CD4-positive, alpha-beta T cell treated with Interferon alpha-2 for 1 hour (primary cell): Measurements from ENCODE around the gene ZFPM1.
A peak's percentile ranks its signal among the peaks of the same experiment; 100 is the strongest.
"Not testable (repeated sequence)": the region's sequence is repeated elsewhere in the genome, so short reads cannot be mapped to it uniquely, and the experiment has no call there.

Experiments
- DNase-seq, 2 donors: peaks; one replicate each; pipeline ENCODE4 v3.0.0-alpha.2; 2020 to 2022

Gene ZFPM1

GRCh38 chr16:88518411-88519111 is 65.5 kb downstream of the ZFPM1 start:
- not testable (repeated sequence) for DNase-seq

- no peak for DNase-seq
Measured at GRCh38 chr16:88519240-88519639, 66.2 kb downstream of the ZFPM1 start.

GRCh38 chr16:88519938-88520653 is 67.0 kb downstream of the ZFPM1 start:
- no peak for DNase-seq

GRCh38 chr16:88521674-88522073 is 68.6 kb downstream of the ZFPM1 start:
- no peak for DNase-seq

- DNase-seq: no peak
Measured at GRCh38 chr16:88522276-88522949, 69.3 kb downstream of the ZFPM1 start.

GRCh38 chr16:88523309-88524161 is 70.5 kb downstream of the ZFPM1 start:
- DNase-seq: no peak

- no peak for DNase-seq
Measured at GRCh38 chr16:88524274-88524972, 71.3 kb downstream of the ZFPM1 start.

GRCh38 chr16:88524973-88525662 is 72.0 kb downstream of the ZFPM1 start:
- DNase-seq: no peak

GRCh38 chr16:88525663-88525990 is 72.5 kb downstream of the ZFPM1 start:
- no peak for DNase-seq

- DNase-seq: no peak
Measured at GRCh38 chr16:88526008-88526905, 73.2 kb downstream of the ZFPM1 start.

- no peak for DNase-seq
Measured at GRCh38 chr16:88526906-88527185, 73.8 kb downstream of the ZFPM1 start.

- DNase-seq: peak; percentile 56 to 67
Measured at GRCh38 chr16:88527186-88527936, 74.3 kb downstream of the ZFPM1 start.

- DNase-seq: no peak
Measured at GRCh38 chr16:88527937-88528743, 75.1 kb downstream of the ZFPM1 start.

GRCh38 chr16:88528902-88529318 is 75.8 kb downstream of the ZFPM1 start:
- no peak for DNase-seq

- DNase-seq: no peak
Measured at GRCh38 chr16:88529596-88529995, 76.5 kb downstream of the ZFPM1 start.

GRCh38 chr16:88530051-88530857 is 77.2 kb downstream of the ZFPM1 start:
- no peak for DNase-seq

GRCh38 chr16:88530858-88531203 is 77.8 kb downstream of the ZFPM1 start:
- no peak for DNase-seq

- no peak for DNase-seq
Measured at GRCh38 chr16:88531346-88531745, 78.3 kb downstream of the ZFPM1 start.
